Renal cortical epithelial cell (primary cell): ENCODE results near the gene MED16. TPM values are rescaled to one million over a fixed set of nuclear protein-coding genes. Genes with fewer than 3 reads are reported as not detected.
"Not testable (repeated sequence)": the region's sequence is repeated elsewhere in the genome, so short reads cannot be mapped to it uniquely, and the experiment has no call there.

Experiments used
- DNase-seq: peaks from one replicate; pipeline ENCODE4 v3.0.0-alpha.2; 2011; ENCODE audit warnings: low read depth
- total RNA-seq: library from RNA; depleted of rRNA; stranded (reverse); fragments of >200 nt; gene quantifications from 2 replicates; pipeline ENCODE4 v1.2.3, GENCODE V29; 2014

Gene MED16
- total RNA-seq, 1 donor from 2014 or later = 55.4 TPM

DNA sequence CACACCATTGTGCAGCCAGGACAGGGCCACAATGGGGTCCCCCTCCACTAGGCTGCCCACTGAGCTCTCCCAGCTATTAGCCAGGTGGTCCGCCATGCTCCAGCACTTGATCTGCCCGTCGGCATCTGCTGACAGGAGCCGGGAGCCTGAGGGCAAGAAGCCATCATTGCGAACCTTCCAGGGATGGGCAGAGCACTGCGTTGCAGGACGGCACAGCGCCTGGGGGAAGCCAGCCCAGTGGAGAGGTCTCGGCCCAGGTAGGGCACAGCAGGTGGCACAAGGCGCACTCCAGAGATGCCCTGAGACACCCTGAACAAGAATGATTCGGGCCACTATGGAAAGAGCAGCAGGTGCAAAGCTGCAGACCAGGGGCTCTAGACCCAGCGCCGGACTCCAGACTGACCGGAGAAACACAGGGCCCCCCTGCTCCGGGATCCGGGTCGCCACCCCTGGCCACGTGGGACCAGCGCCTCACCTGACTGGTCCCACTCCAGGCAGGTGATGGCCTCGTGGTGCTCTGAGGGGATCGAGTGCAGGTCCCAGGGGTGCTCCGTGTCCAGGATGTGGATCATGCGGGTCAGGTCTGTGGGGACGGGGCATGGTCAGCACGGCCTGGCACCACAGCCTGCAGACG lies 3.2 kb downstream of the MED16 start:
- no peak for DNase-seq

DNA sequence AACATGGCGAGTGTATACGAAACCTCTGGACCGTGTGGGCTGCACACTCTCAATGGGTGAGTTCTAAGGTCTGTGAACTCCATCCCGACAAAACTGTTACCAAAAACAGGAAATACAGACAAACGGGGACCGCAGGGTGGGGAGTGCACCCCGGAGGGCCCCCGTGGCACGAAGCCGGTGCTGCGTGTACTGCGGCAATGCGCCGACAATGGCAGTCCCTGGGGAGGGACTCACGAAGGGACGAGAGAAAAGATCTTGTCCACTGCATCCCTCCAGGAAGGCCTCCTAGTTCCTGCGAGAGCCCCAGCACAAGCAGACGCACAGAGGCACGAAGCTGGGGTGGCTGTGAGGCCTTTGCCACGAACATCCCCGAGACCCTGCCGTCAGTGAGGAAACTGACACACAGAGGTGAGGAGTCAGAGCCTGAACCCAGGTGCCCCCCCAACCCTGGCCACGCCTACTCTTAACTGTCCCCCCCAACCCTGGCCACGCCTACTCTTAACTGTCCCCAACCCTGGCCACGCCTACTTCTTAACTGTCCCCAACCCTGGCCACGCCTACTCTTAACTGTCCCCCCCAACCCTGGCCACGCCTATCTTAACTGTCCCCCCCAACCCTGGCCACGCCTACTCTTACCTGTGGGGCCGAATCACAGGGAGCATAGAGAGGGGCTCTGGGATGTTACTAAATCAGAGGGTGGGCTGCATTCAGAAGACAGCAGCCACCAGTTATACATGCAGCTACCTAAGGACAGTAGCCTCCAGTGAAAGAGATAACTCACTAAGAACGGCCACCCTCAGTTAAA lies 4.2 kb downstream of the MED16 start:
- no peak for DNase-seq

DNA sequence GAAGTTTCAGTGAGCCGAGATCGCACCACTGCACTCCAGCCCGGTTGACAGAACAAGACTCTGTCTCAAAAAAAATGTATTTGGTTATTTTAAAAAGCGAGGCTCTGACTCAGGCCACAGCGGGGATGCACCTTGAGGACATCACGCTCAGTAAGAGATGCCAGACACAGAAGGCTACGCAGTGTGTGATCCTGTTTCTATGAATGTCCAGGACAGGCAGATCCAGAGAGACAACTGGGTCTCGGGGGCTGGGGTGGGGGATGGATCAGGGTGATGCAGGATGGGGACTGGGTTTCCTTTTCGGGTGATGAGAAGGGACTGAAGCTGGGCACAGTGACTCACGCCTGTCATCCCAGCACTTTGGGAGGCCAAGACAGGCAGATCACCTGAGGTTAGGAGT lies 5.4 kb downstream of the MED16 start:
- DNase-seq = no peak

DNA sequence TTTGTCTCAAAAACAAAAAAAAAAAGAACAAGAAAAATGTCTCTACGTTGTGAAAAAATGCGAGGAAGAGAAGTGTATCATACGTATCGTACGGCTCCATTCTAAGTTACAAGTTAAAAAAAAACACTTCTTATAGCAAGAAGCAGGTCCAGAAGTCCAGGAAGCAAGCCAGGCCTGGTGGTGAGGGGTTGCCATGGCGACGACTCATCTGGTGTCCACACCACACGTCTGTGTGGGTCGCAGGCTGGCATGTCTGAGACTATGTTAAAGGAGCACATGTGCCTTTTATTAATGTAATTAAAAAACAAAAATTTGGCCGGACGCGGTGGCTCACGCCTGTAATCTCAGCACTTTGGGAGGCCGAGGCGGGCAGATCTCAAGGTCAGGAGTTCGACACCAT lies 5.9 kb downstream of the MED16 start:
- peak; percentile 43 for DNase-seq

DNA sequence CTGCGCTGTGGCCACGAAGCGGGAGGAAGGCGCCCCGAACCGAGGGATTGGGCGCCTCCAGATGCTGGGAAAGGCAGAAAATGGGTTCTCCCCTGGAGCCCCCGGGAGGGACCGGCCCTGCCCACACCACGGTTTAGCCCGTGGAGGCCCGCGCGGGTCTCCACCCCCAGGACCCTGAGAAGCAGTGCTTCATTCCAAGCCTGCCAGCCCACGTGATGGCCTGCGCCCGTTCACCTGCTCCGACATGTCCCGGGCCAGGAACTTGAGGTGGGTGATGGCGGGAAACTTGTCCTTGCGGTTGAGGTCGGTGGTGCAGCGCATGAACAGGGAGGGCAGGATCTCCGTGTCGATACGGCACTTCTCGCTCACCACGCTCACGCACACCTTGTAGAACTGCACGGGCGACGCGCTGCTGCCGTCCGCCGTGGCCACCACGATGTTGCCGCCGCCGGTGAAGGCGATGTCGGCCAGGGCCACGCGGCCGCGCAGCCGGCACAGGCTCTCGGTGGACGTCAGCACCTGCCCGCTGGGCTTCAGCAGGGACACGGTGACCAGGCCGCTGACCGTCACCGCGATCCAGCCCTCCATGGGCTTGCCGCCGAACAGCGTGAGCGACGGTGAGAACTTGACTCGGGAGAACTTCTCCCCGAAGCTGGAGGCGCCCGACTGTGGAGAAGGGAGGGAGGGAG lies 7.3 kb downstream of the MED16 start:
- DNase-seq = no peak

DNA sequence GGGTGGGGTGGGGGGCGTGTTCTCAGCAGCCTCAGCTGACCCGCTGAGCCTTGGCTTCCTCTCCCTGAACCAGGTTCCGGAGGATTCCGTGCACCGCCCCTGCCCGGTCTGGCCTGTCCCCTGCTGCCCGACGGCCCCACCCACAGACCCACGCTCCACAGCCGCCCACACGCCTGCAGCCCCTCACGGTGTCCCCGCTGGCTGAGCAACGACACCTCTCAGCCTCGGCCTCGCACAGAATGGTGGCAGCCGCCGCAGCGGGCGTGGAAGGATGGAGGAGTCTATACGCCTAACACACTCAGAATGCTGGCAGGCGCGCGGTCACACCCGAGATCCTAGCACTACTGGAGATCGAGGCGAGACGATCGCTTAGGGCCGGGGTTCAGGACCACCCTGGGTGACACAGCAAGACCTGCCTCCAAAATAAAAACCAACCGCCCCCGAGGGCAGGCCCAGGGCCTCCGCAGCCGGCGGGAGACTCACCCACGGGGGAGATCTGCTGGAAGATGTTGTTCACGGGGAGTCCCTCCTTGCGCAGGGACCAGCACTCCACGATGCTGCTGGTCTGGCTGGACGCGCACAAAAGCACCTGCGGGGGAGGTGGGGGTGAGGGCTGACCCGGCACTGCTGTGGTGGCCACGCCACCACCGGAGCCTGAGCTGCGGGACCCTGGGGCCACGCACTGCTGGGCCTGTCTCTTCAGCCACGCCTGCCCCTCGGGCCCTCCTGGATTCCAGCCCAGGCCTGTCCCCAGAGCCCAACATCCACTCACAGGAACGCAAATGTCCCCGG lies 8.4 kb downstream of the MED16 start:
- DNase-seq = no peak

DNA sequence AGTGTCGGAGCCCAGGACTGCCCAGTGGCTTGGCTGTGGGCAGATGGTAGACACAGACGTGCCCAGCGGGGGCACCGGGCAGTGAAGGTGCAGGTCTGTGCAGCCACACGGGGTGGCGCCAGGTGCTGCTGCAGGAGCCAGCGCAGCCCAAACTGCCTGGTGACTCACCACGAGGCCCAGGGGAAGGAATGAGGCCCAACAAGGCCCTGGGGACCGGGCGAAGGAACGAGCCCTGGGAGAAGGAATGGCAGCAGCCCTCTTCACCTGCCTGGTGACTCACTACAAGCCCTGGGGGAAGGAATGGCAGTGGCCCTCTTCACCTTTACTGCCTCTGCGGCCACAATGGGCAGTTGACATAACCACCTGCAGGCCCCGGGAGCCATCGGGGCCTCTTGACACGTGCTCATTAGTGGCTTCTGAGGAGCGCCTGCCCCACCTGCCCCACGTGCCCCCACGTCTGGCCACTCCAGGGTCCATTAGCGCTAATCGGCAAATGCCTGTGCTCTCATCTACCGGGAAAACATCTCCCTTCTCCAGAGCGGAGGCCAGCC lies 9.3 kb downstream of the MED16 start:
- peak; percentile 70 for DNase-seq

DNA sequence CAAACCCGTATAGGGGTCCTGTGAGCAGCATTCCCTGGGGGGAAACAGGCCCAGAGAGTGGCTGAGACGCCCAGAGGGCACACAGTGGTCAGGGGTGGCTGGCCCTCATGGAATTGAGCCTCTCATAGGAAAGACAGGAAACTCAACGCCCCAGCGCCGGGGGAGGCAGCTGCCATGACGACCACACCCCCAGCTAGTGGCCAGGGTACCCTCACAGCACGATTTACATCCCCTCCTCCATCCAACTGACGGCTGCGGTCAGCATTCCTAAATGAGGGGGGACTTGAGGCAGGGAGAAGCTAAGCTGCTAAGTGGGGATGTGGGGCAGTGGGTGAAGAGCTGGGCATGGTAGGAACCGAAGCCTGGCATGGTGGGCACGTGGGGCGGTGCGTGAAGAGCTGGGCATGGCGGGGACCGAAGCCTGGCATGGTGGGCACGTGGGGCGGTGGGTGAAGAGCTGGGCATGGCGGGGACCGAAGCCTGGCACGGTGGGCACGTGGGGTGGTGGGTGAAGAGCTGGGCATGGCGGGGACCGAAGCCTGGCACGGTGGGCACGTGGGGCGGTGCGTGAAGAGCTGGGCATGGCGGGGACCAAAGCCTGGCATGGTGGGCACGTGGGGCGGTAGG lies 10.0 kb downstream of the MED16 start:
- DNase-seq = no peak

DNA sequence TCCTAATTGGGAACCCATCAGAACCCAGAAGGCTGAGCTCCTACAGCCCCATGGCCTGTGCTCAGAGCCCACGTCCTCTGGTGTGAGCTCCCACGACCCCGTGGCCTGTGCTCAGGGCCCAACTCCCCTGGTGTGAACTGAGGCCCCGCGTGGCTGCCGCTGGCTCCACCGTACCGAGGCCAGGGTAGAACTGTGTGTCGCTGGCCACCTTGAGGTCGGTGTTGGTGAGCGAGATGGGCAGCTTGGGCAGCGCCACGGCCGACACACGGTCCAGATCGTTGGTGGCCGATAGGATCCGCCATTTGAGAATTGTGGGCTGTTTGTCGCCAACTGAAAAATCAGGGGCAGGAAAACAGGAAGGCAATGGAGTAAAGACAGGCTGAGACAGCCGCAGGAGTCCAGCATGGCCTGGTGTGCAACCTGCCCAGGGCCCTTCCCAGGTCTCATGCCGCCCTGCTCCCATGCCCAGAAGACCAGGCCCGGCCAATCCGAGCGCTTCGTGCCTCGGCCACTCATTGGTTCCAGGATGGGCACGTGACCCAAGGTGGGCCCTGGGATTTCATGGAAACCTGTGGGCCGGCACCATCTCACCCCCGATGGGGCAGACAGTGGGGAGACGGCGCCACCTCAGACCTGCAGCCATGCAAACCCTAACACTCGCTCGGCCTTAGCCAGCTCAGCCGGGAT lies 11.5 kb downstream of the MED16 start:
- no peak for DNase-seq

DNA sequence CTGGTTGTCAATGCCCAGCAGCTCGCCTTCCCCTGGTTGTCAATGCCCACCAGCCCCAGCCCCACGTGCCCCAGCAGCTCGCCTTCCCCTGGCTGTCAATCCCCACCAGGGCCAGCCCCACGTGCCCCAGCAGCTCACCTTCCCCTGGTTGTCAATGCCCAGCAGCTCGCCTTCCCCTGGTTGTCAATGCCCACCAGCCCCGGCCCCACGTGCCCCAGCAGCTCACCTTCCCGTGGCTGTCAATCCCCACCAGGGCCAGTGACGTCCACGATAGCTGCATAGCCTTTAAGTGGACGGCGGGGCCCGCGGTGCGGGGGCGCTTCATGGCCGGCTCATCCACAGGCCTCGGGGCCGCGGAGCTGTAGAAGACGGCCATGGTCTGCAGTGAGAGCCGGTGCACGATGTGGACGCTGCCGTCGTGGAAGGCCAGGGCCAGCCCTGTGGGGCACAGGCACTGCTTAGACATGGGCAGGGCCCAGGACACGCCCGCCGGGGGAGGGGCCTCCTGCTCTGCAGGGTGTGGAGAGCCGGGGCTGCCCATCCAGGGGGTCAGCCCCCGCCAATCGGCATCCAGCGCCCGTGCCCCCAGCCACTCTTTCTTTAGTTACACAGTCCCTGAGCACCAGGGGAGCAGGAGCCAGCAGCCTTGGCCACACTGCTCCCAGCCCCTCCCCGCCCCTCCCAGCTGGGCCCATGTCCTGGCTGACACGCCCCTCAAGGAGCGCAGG lies 13.1 kb downstream of the MED16 start:
- DNase-seq = no peak

DNA sequence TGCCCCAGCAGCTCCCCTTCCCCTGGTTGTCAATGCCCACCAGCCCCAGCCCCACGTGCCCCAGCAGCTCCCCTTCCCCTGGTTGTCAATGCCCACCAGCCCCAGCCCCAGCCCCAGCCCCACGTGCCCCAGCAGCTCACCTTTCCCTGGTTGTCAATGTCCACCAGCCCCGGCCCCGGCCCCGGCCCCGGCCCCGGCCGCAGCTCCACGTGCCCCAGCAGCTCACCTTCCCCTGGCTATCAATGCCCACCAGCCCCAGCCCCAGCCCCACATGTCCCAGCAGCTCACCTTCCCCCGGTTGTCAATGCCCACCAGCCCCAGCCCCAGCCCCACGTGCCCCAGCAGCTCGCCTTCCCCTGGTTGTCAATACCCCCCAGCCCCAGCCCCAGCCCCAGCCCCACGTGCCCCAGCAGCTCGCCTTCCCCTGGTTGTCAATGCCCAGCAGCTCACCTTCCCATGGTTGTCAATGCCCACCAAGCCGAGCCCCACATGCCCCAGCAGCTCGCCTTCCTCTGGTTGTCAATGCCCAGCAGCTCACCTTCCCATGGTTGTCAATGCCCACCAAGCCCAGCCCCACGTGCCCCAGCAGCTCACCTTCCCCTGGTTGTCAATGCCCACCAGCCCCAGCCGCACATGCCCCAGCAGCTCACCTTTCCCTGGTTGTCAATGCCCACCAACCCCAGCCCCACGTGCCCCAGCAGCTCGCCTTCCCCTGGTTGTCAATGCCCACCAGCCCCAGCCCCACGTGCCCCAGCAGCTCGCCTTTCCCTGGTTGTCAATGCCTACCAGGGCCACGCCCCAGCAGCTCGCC lies 14.0 kb downstream of the MED16 start:
- not testable (repeated sequence) for DNase-seq

DNA sequence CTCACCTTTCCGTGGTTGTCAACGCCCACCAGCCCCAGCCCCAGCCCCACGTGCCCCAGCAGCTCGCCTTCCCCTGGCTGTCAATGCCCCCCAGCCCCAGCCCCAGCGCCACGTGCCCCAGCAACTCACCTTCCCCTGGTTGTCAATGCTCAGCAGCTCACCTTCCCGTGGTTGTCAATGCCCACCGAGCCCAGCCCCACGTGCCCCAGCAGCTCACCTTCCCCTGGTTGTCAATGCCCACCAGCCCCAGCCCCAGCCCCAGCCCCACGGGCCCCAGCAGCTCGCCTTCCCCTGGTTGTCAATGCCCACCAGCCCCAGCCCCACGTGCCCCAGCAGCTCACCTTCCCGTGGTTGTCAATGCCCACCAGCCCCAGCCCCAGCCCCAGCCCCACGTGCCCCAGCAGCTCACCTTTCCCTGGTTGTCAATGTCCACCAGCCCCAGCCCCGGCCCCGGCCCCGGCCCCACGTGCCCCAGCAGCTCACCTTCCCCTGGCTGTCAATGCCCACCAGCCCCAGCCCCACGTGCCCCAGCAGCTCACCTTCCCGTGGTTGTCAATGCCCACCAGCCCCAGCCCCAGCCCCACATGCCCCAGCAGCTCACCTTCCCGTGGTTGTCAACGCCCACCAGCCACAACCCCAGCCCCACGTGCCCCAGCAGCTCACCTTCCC lies 14.9 kb downstream of the MED16 start:
- DNase-seq = not testable (repeated sequence)

DNA sequence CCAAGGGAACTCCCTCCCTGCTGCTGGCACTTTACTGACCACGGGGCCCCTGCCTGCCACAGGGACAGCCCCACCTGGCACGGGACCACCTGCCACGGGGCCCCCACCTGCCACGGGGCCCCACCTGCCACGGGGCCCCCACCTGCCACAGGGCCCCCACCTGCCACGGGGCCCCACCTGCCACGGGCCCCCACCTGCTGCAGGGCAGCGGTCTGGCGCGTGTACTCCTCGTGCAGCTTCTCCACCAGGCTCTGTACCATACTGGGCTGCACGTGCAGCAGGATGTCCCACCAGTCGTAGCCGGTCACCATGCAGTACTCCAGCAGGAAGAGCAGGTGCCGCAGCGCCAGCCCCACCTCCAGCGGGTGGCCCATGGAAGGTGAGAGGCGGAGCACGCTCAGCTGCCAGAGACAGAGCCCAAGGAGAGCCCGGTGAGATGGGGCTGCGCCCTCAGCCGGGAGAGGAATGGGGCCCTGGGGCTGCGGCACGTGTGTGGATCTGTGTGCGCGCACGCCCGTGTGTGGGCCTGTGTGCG lies 16.1 kb downstream of the MED16 start:
- DNase-seq = no peak

DNA sequence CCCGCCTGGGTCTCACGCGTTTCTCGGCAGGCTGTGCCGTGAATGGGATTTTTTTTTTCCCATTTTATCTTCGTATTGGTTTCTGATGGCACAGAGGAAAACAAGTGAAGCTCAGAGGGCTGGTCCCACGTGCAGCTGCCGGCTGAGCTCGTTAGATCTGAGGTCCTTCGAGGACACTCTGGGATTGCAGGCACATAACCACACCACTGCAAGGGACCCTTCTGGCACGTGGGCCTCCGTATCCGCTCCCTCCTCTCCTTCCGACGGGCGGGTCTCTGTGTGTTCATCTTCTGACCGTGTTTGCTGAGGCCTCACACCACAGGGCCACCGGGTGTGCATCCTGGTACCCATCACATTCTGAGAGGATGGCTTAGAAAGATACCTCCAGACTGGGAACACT lies 16.9 kb downstream of the MED16 start:
- DNase-seq = no peak

DNA sequence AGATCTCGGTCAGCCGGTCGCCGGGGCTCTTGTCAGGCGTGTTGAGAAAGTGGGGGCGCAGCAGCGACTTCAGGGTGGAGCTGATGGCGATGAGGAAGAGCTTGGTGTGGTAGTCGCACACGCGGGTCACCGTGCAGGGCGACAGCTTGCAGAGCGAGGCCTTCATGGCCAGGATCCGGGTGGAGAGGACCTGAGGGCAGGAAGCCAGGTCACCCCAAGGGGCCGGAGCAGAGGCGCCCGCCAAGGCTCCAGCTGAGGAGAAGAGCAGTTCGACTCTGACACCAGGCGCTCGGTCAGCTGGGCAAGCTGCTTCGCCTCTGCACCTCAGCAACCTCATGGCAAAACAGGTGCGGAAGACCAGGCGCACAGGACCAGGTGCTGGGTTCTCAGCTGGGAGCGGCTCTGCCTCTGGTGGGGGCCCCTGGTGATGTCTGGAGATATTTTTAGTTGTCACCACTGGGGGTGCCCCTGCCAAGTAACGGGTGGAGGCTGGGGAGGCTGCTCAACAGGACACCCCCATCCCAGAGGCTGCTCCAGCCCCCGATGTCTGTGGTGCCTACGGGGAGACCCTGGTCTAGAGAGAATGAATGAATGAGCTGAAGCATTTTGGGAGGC lies 17.6 kb downstream of the MED16 start:
- no peak for DNase-seq

DNA sequence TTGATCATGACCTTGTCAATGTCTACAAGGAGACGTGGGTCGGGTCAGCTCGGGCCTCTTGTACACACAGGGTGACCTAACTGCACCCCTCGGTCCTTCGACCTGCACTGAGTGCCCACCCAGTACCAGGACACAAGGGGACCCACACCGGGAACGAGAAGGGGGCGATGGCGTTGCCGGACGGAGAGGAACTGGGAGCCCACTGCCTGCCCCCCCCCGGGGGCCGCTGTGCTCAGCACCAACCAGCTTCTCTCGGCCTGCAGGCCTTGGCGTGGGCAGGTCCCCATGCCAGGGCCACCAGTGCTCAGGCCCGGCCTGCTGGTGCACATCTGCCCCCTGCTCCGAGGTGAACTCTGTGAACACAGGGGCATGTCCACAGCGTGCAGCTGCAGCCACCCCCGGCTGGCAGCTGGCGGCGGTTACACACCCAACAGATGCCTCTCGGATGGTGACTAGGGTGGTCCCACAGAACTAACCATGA lies 19.4 kb downstream of the MED16 start:
- DNase-seq = no peak

DNA sequence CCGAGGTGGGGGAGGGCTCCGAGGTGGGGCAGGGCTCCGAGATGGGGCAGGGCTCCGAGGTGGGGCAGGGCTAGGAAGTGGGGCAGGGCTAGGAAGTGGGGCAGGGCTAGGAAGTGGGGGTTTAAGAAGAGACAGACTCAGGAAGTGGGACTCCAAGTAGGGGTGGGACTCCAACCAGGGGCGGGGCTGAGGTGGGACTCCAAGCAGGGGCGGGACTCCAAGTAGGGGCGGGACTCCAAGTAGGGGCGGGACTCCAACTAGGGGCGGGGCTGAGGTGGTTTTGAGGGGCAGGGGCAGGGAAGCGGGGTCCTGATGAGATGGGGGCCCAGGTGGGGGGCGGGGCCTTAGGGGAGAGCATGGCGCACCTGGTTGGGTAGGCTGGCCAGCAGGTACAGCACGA lies 19.9 kb downstream of the MED16 start:
- DNase-seq = no peak
